MM.1S (cell line): ENCODE results near the gene CEP104.

Experiments
- EZH2 ChIP-seq: fragments of 300-600 bp; sonication (generic); optimal IDR thresholded peaks from 2 replicates; pipeline ENCODE3; 2017; ENCODE audit warnings: low read depth, mild to moderate bottlenecking, antibody characterized with exemption, low read length, mixed read lengths
- TF ChIP-seq, protein P1 (sequence below): fragments of 300-600 bp; sonication (generic); IDR thresholded peaks from 2 replicates; pipeline ENCODE4 v1.5.1; 2016; ENCODE audit warnings: antibody characterized with exemption, low read length, mixed read lengths

DNA sequence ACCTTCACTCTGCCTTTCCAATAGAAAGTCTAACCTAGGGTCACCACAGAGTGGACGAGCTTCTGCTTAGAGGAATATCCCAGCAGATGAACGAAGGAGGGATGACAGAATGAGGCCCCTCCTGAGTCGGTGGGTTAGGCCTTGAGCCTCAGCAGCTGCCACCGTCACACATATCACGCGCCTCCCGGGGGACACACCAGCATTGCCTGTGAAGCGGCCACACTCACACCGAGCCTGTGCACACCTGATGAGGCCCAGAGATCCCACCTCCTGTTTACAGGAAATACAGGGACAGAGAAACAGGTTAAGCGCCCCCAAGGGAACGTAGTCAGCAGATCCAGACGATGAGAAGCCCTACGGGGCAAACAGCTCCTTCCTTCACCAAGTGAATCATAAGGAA is 35.6 kb downstream of the CEP104 start:
- TF ChIP-seq, protein P1, sequence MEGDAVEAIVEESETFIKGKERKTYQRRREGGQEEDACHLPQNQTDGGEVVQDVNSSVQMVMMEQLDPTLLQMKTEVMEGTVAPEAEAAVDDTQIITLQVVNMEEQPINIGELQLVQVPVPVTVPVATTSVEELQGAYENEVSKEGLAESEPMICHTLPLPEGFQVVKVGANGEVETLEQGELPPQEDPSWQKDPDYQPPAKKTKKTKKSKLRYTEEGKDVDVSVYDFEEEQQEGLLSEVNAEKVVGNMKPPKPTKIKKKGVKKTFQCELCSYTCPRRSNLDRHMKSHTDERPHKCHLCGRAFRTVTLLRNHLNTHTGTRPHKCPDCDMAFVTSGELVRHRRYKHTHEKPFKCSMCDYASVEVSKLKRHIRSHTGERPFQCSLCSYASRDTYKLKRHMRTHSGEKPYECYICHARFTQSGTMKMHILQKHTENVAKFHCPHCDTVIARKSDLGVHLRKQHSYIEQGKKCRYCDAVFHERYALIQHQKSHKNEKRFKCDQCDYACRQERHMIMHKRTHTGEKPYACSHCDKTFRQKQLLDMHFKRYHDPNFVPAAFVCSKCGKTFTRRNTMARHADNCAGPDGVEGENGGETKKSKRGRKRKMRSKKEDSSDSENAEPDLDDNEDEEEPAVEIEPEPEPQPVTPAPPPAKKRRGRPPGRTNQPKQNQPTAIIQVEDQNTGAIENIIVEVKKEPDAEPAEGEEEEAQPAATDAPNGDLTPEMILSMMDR = no peak
- TF ChIP-seq EZH2 = no peak
